K562 (cell line): ENCODE measurements around the gene CACNA2D3. TPM values are rescaled to one million over a fixed set of nuclear protein-coding genes. Genes with fewer than 3 reads are reported as not detected.

ENCODE experiments used
- ATAC-seq: fragments of 200-7000 bp; cut with Tn5 transposase; 3 replicates; pipeline ENCODE4 v1.9.1; 2020; ENCODE audit warnings: moderate library complexity
- BruUV-seq: library from RNA; stranded (reverse); fragments of 400-500 nt; replicated peaks from 2 replicates; lab custom pipeline; 2021; lab: Mats Ljungman, UMichigan
- CTCF ChIA-PET: fragments of 300-600 bp; formaldehyde crosslinking; extraction: SDS; loops from one replicate; lab custom pipeline; 2021; ENCODE audit warnings: low intra/inter-chr PET ratio; lab: Yijun Ruan, JAX
- POLR2A ChIA-PET: fragments of 300-600, 350-650 bp; sonication (Branson Sonifier 250); formaldehyde crosslinking; extraction: SDS; loops from one replicate; lab custom pipeline; 2021; ENCODE audit warnings: antibody characterized with exemption, inconsistent platforms; lab: Yijun Ruan, JAX
- DNase-seq, 4 experiments: peaks; one replicate each; pipeline versions ENCODE4 v3.0.0 to v3.0.0-alpha.2; 2011 to 2018; ENCODE audit warnings: low spot score in 3 of 4, mixed read lengths in 3 of 4; ENCODE audit errors: extremely low read depth in 1 of 4
- FAIRE-seq: peaks from 2 replicates; lab custom pipeline; 2011; peaks lifted over from hg19 to GRCh38; lab: Jason Lieb, UNC
- H2AFZ ChIP-seq: 2 replicates; pipeline ENCODE4 v1.6.0; 2011; ENCODE audit warnings: low read depth, low read length, control low read depth, inconsistent platforms
- H3K27ac ChIP-seq: fragments of 200-600 bp; 3 replicates; pipeline ENCODE4 v1.8.0; 2011; ENCODE audit warnings: low read depth, mild to moderate bottlenecking, control low read depth, inconsistent platforms, low read length, moderate library complexity, mixed read lengths; ENCODE audit errors: extremely low read depth
- H3K27me3 ChIP-seq, 2 experiments: fragments of 300-600 bp in 1 of 2; 2 replicates in 1 of 2; 3 replicates in 1 of 2; pipeline versions ENCODE4 v1.6.0 to v1.8.0; 2011; ENCODE audit warnings: inconsistent platforms in 2 of 2, low read length in 2 of 2, mild to moderate bottlenecking in 1 of 2, mixed read lengths in 1 of 2, moderate library complexity in 1 of 2; ENCODE audit not compliant: control insufficient read depth in 2 of 2, insufficient read depth in 2 of 2
- H3K36me3 ChIP-seq: fragments of 300-600 bp; 3 replicates; pipeline ENCODE4 v1.8.0; 2011; ENCODE audit warnings: mild to moderate bottlenecking, low read length, inconsistent platforms; ENCODE audit not compliant: control insufficient read depth, insufficient read depth
- H3K4me1 ChIP-seq, 2 experiments: fragments of 200-600 bp in 1 of 2; replicated peaks in 1 of 2; 2 replicates in 1 of 2; 3 replicates in 1 of 2; pipeline versions ENCODE4 v1.5.1 to v1.8.0; 2011; ENCODE audit warnings: inconsistent platforms in 2 of 2, low read length in 2 of 2, mild to moderate bottlenecking in 1 of 2, mixed read lengths in 1 of 2, moderate library complexity in 1 of 2; ENCODE audit not compliant: control insufficient read depth in 2 of 2, insufficient read depth in 2 of 2
- H3K4me2 ChIP-seq: 2 replicates; pipeline ENCODE4 v1.6.1; 2011; ENCODE audit warnings: low read length, control low read depth, inconsistent platforms, mixed read lengths; ENCODE audit not compliant: insufficient read depth
- H3K4me3 ChIP-seq: fragments of 200-600 bp; sonication (generic), shearing (Covaris generic); 2 replicates; pipeline ENCODE4 v1.5.1; 2016; ENCODE audit warnings: control low read depth, inconsistent platforms
- H3K79me2 ChIP-seq: fragments of 200-600 bp; 3 replicates; pipeline ENCODE4 v1.8.0; 2011; ENCODE audit warnings: low read length, inconsistent platforms; ENCODE audit not compliant: control insufficient read depth, insufficient read depth
- H3K9ac ChIP-seq, 2 experiments: 2 replicates each; pipeline versions ENCODE4 v1.6.0 to v1.6.1; 2011; ENCODE audit warnings: low read depth in 2 of 2, low read length in 2 of 2, control low read depth in 1 of 2, inconsistent platforms in 1 of 2, mild to moderate bottlenecking in 1 of 2, mixed read lengths in 1 of 2; ENCODE audit not compliant: insufficient read depth in 1 of 2
- H3K9me1 ChIP-seq: one replicate; pipeline ENCODE4 v1.6.0; 2011; ENCODE audit warnings: inconsistent platforms, mild to moderate bottlenecking, low read length, moderate library complexity; ENCODE audit not compliant: control insufficient read depth, insufficient read depth
- H3K9me3 ChIP-seq: replicated peaks from 2 replicates; pipeline ENCODE4 v1.5.1; 2011; ENCODE audit warnings: low read depth, low read length, inconsistent platforms; ENCODE audit not compliant: control insufficient read depth, insufficient read depth
- H4K20me1 ChIP-seq: replicated peaks from 2 replicates; pipeline ENCODE4 v1.6.1; 2011; ENCODE audit warnings: low read length, inconsistent platforms, mixed read lengths; ENCODE audit not compliant: control insufficient read depth, insufficient read depth
- KAT8 ChIP-seq: fragments of 450-650 bp; IDR thresholded peaks from 2 replicates; pipeline ENCODE4 v1.6.1; 2016; ENCODE audit warnings: low read depth, mild to moderate bottlenecking
- RAD21 ChIP-seq, 2 experiments: fragments of 250-450 bp in 1 of 2; fragments of 450-650 bp in 1 of 2; sonication (Bioruptor Pico) in 1 of 2; formaldehyde crosslinking in 1 of 2; IDR thresholded peaks in 1 of 2; conservative IDR thresholded peaks in 1 of 2; 2 replicates each; pipeline versions ENCODE4 v1.4.0 to v1.8.0; 2020 to 2022; ENCODE audit warnings: mild to moderate bottlenecking in 2 of 2, moderate library complexity in 1 of 2
- STAG1 ChIP-seq: sonication (generic); formaldehyde crosslinking; IDR thresholded peaks from 2 replicates; pipeline ENCODE4 v1.5.0; 2020; ENCODE audit warnings: missing genetic modification reagents, borderline replicate concordance
- WGBS: fragments of 100-300 bp; shearing (Covaris generic); methylation state at CpG from one replicate; pipeline ENCODE4 v1.1.6; 2016; ENCODE audit warnings: low coverage, mixed read lengths; ENCODE audit not compliant: insufficient coverage; ENCODE audit errors: missing lambda C conversion rate; 5-methylcytosine and 5-hydroxymethylcytosine counted together
- in situ Hi-C: fragments of 300-500 bp; cut with MboI; formaldehyde crosslinking; loops from 4 replicates; pipeline ENCODE4 v1.15.0; 2018; ENCODE audit warnings: inconsistent platforms, mixed read lengths
- intact Hi-C: fragments of 100-400 bp; cut with micrococcal nuclease; formaldehyde crosslinking; loops from 2 replicates; pipeline ENCODE4 v1.14.2; 2022
- polyA plus RNA-seq, 8 experiments: library from polyadenylated mRNA; depleted of rRNA in 4 of 8; stranded (reverse) in 5 of 8; unstranded in 3 of 8; fragments of >200 nt; fragmentation: Nextera tagmentation in 2 of 8; fragmentation: Illumina TruSeq in 1 of 8; extraction: Ambion mirVana in 2 of 8; extraction: Trizol in 1 of 8; gene quantifications; 2 replicates each; pipeline versions ENCODE4 v1.2.1 to v1.2.3, GENCODE V29; 2011 to 2014; ENCODE audit warnings: inconsistent platforms in 1 of 8, missing spikeins in 1 of 8
- total RNA-seq, 7 experiments: library from RNA; depleted of rRNA in 6 of 7; stranded (reverse); fragments of >200 nt in 6 of 7; fragmentation: Illumina TruSeq in 2 of 7; extraction: Trizol in 2 of 7; gene quantifications; 2 replicates each; pipeline versions ENCODE4 v1.2.1 to v1.2.3, GENCODE V29; 2011 to 2021; ENCODE audit warnings: low replicate concordance in 1 of 7
- TF ChIP-seq, protein P1 (sequence below): fragments of 450-650 bp; formaldehyde crosslinking; IDR thresholded peaks from 2 replicates; pipeline ENCODE4 v1.4.0; 2020; ENCODE audit warnings: mild to moderate bottlenecking, moderate library complexity
- TF ChIP-seq, protein P2 (sequence below), 3 experiments: IDR thresholded peaks in 2 of 3; conservative IDR thresholded peaks in 1 of 3; 2 replicates each; pipeline ENCODE4 v1.5.1; 2011 to 2012; ENCODE audit warnings: low read length in 3 of 3, mild to moderate bottlenecking in 3 of 3, control low read depth in 2 of 3, improper control_type of control experiment in 1 of 3, inconsistent platforms in 1 of 3, low read depth in 1 of 3, mixed read lengths in 1 of 3, moderate library complexity in 1 of 3; ENCODE audit not compliant: insufficient read depth in 2 of 3

Gene CACNA2D3
- total and polyA plus RNA-seq, 9 of the 15 experiments (the other 6 are each of a cell fraction or from before 2014, with no cell fraction given): 0.01 TPM; not detected in 8

DNA sequence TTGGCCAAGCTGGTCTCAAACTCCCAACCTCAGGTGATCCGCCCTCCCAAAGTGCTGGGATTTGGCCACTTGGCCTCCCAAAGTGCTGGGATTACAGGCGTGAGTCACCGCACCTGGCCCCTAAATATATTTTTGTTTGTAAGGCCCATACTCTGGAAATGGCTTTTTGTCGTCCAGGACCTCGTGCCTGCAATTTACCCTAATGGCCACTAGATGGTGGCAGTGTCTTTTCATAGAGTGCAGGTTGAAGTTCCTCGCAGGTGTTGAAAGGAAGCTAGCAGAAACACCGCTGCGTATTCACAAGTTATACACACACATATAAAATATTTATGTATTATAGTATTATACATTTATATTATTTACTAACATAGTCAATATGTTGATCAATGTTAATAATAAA, 708.3 kb downstream of the CACNA2D3 start:
- WGBS: 22% methylated on average over 5 of the region's 8 CpGs
- H4K20me1 ChIP-seq: no peaks in the 10 kb centered on the region
- H3K27me3 ChIP-seq: no peaks in the 10 kb centered on the region
- no peaks in the 10 kb centered on the region for H3K79me2 ChIP-seq
- H3K9me3 ChIP-seq: no peaks in the 10 kb centered on the region
- ChIA-PET CTCF (no interaction called here), POLR2A (no interaction called here)
- H3K4me3 ChIP-seq: no peak overlapping the region
- H3K27ac ChIP-seq: no peak overlapping the region
- H3K4me1 ChIP-seq: no peaks in the 10 kb centered on the region
- no peak overlapping the region for H2AFZ ChIP-seq
- ATAC-seq (0 out of 3 replicates have a peak, but pooled peaks have one; percentile 46), FAIRE-seq (peak; percentile 67), DNase-seq (peak; percentile 34 to 51 (median 50))
- intact Hi-C loops (no loop called here), in situ Hi-C loops (no loop called here)
- TF ChIP-seq, protein P1, sequence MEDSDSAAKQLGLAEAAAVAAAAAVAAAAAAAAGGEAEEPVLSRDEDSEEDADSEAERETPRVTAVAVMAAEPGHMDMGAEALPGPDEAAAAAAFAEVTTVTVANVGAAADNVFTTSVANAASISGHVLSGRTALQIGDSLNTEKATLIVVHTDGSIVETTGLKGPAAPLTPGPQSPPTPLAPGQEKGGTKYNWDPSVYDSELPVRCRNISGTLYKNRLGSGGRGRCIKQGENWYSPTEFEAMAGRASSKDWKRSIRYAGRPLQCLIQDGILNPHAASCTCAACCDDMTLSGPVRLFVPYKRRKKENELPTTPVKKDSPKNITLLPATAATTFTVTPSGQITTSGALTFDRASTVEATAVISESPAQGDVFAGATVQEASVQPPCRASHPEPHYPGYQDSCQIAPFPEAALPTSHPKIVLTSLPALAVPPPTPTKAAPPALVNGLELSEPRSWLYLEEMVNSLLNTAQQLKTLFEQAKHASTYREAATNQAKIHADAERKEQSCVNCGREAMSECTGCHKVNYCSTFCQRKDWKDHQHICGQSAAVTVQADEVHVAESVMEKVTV: 0 out of 2 replicates have a peak, but pooled peaks have one; percentile 4
- TF ChIP-seq RAD21 (CRISPR knock-in tag; conservative IDR thresholded peaks at IDR 0.05 in 1 of 2, IDR thresholded peaks at IDR 0.05 in 1 of 2) (peak in 1 of 2 experiments; percentile 49; a peak in 3 of 4 replicates), STAG1 (CRISPR knock-in tag) (peak; percentile 26; the same call in 1 of the 2 replicates), KAT8 (no peak)
- TF ChIP-seq, protein P2, sequence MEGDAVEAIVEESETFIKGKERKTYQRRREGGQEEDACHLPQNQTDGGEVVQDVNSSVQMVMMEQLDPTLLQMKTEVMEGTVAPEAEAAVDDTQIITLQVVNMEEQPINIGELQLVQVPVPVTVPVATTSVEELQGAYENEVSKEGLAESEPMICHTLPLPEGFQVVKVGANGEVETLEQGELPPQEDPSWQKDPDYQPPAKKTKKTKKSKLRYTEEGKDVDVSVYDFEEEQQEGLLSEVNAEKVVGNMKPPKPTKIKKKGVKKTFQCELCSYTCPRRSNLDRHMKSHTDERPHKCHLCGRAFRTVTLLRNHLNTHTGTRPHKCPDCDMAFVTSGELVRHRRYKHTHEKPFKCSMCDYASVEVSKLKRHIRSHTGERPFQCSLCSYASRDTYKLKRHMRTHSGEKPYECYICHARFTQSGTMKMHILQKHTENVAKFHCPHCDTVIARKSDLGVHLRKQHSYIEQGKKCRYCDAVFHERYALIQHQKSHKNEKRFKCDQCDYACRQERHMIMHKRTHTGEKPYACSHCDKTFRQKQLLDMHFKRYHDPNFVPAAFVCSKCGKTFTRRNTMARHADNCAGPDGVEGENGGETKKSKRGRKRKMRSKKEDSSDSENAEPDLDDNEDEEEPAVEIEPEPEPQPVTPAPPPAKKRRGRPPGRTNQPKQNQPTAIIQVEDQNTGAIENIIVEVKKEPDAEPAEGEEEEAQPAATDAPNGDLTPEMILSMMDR (IDR thresholded peaks at IDR 0.05 in 2 of 3, conservative IDR thresholded peaks at IDR 0.05 in 1 of 3; ENCODE audit: insufficient read depth in 2 of 3, low read depth in 1 of 3, low read length in 3 of 3): peak; percentile 65 to 67 (median 65)
- H3K36me3 ChIP-seq: no peaks in the 10 kb centered on the region
- H3K4me2 ChIP-seq: no peak overlapping the region
- H3K9ac ChIP-seq: no peak overlapping the region
- H3K9me1 ChIP-seq: no peaks in the 10 kb centered on the region
- BruUV-seq: no TSS peak
